ENCODE measurements around the gene MT1HL1.
"Not testable (repeated sequence)": the region's sequence is repeated elsewhere in the genome, so short reads cannot be mapped to it uniquely, and the experiment has no call there.

Gene MT1HL1

GRCh38 chr1:236980673-236981072 is 23.6 kb downstream of the MT1HL1 start:
- H3K27ac ChIP-seq, result no peak overlapping the region
- TF ChIP-seq ZFX (IDR thresholded peaks at IDR 0.05; ENCODE audit: borderline replicate concordance), result no peak
- TF ChIP-seq CTCF (IDR thresholded peaks at IDR 0.05), result no peak

GRCh38 chr1:236979149-236979900 is 24.9 kb downstream of the MT1HL1 start:
- TF ChIP-seq ZFX (IDR thresholded peaks at IDR 0.05; ENCODE audit: borderline replicate concordance), result no peak
- TF ChIP-seq CTCF (IDR thresholded peaks at IDR 0.05), result no peak
- H3K27ac ChIP-seq, result no peak overlapping the region

- TF ChIP-seq CTCF (IDR thresholded peaks at IDR 0.05) (no peak), ZFX (IDR thresholded peaks at IDR 0.05; ENCODE audit: borderline replicate concordance) (no peak)
- no peak overlapping the region for H3K27ac ChIP-seq
Observed at GRCh38 chr1:236978740-236979139, 25.5 kb downstream of the MT1HL1 start.

GRCh38 chr1:236975461-236975860 is 28.8 kb downstream of the MT1HL1 start:
- no peak overlapping the region for H3K27ac ChIP-seq
- TF ChIP-seq ZFX (IDR thresholded peaks at IDR 0.05; ENCODE audit: borderline replicate concordance) (no peak), CTCF (IDR thresholded peaks at IDR 0.05) (no peak)

- H3K27ac ChIP-seq, result not testable (repeated sequence)
Observed at GRCh38 chr1:236974025-236974424, 30.2 kb downstream of the MT1HL1 start.

- TF ChIP-seq ZFX (IDR thresholded peaks at IDR 0.05; ENCODE audit: borderline replicate concordance), result no peak
- no peak for TF ChIP-seq CTCF (IDR thresholded peaks at IDR 0.05)
Observed at GRCh38 chr1:236966636-236967035, 37.6 kb downstream of the MT1HL1 start.

GRCh38 chr1:236963920-236964319 is 40.3 kb downstream of the MT1HL1 start:
- H3K27ac ChIP-seq, result no peak overlapping the region
- no peak for TF ChIP-seq ZFX (IDR thresholded peaks at IDR 0.05; ENCODE audit: borderline replicate concordance)
- TF ChIP-seq CTCF (IDR thresholded peaks at IDR 0.05), result no peak

More at GRCh38 chr1:236966636-236967035, 37.6 kb downstream of the MT1HL1 start:
- no peak overlapping the region for H3K27ac ChIP-seq

- TF ChIP-seq ZFX (IDR thresholded peaks at IDR 0.05; ENCODE audit: borderline replicate concordance) (no peak), CTCF (IDR thresholded peaks at IDR 0.05) (no peak)
- H3K27ac ChIP-seq, result no peak overlapping the region
Observed at GRCh38 chr1:236959112-236959511, 45.1 kb downstream of the MT1HL1 start.

Measured in 22Rv1 (cell line).